Fibroblast of villous mesenchyme (primary cell): ENCODE measurements around the gene PALLD. TPM values are rescaled to one million over a fixed set of nuclear protein-coding genes. Genes with fewer than 3 reads are reported as not detected.
A peak's percentile ranks its signal among the peaks of the same experiment; 100 is the strongest.

Source experiments
- DNase-seq: peaks from one replicate; pipeline ENCODE4 v3.0.0-alpha.2; 2010; ENCODE audit warnings: low read depth
- H3K4me3 ChIP-seq: 2 replicates; pipeline ENCODE4 v1.5.1; 2011; ENCODE audit warnings: low read depth, mild to moderate bottlenecking, low read length
- total RNA-seq: library from RNA; depleted of rRNA; stranded (reverse); fragments of >200 nt; gene quantifications from 2 replicates; pipeline ENCODE4 v1.2.3, GENCODE V29; 2012
- TF ChIP-seq, protein P1 (sequence below): IDR thresholded peaks from 2 replicates; pipeline ENCODE4 v1.5.1; 2012; ENCODE audit warnings: low read depth, mild to moderate bottlenecking, low read length; ENCODE audit not compliant: insufficient read depth

The PALLD gene
- total RNA-seq, 1 donor = 188 TPM

DNA sequence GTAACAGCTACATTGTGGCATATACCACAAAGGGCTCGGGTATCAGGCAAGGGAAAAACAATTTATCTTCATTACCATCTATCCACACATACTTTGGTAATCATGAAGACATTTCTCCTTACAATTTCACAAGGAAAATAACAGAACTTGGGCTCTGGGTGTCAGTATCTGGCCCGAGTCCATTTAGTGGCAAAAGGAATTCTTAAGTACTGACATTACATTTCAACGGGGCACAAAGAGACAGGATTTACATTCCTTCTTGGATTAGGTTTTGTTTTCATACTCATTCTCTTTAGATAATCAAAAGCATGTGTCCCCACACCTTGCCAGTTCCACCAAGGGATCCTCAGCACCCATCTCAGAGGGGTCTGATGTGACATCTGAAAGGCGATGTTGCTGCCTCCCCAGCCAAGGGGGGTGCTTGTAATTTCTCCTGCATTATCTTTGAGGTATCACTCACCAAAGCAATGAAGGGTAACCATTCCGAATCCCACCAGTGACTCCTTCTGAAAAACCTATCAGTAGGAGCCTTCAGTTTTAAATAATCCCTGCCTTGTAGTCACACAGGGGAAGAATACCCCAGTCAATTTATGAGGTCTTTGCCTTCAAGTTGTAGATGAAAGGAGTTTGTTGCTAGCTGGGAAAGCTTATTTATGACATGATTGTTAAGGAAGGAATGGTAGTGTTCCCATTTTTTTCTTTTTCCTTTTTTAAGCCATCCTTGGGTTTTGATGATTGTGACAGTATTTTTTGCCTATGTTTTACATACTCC lies 118.6 kb downstream of the PALLD start:
- peak; percentile 59 for DNase-seq
- H3K4me3 ChIP-seq = no peak overlapping the region
- TF ChIP-seq, protein P1, sequence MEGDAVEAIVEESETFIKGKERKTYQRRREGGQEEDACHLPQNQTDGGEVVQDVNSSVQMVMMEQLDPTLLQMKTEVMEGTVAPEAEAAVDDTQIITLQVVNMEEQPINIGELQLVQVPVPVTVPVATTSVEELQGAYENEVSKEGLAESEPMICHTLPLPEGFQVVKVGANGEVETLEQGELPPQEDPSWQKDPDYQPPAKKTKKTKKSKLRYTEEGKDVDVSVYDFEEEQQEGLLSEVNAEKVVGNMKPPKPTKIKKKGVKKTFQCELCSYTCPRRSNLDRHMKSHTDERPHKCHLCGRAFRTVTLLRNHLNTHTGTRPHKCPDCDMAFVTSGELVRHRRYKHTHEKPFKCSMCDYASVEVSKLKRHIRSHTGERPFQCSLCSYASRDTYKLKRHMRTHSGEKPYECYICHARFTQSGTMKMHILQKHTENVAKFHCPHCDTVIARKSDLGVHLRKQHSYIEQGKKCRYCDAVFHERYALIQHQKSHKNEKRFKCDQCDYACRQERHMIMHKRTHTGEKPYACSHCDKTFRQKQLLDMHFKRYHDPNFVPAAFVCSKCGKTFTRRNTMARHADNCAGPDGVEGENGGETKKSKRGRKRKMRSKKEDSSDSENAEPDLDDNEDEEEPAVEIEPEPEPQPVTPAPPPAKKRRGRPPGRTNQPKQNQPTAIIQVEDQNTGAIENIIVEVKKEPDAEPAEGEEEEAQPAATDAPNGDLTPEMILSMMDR = no peak

DNA sequence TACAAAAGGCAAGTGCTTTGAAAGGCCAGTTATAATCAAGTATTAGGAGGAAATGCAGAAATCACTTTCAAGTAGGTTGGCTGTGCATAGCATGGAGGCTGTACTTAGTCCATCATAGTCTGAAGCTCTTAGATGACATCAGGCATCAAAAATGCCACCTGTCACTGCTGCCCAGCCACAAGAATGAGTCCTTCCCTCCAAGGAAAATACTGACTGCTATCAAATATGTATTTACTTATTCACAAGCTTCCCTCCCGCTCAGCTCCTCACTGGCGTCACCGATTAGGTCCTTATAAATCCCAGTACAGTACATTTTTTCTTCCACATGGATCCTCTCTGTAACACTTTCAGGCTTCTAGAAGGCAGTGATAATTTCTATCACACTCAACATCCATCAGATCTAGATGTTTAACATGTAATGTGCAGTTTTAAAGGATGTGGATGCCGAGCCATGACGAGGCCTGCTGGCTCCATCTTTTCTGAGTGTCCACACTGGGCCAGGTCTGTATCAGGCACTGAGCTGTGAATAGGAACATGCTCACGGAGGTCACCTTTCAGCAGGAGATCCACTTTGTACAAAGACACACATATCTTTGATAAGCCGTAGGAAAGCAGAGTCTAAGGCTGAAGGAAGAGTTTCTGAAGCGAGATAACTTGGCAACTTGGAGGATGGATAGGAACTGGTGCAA lies 121.9 kb downstream of the PALLD start:
- TF ChIP-seq, protein P1 = no peak
- DNase-seq = no peak
- no peak overlapping the region for H3K4me3 ChIP-seq

- DNase-seq = no peak
- H3K4me3 ChIP-seq = no peak overlapping the region
These were observed 122.4 kb downstream of the PALLD start for GRCh38 chr4:168619266-168619631.

GRCh38 chr4:168621806-168622589 lies 125.1 kb downstream of the PALLD start:
- H3K4me3 ChIP-seq = no peak overlapping the region
- DNase-seq = peak; percentile 70
- TF ChIP-seq, protein P1 = no peak

More at GRCh38 chr4:168619266-168619631, 122.4 kb downstream of the PALLD start:
- TF ChIP-seq, protein P1 = no peak

- DNase-seq = no peak
- TF ChIP-seq, protein P1 = no peak
- no peak overlapping the region for H3K4me3 ChIP-seq
These were observed 125.7 kb downstream of the PALLD start for GRCh38 chr4:168622600-168622999.

GRCh38 chr4:168623011-168623410 lies 126.2 kb downstream of the PALLD start:
- TF ChIP-seq, protein P1 = no peak
- no peak for DNase-seq
- H3K4me3 ChIP-seq = no peak overlapping the region
